Hepatocyte (in vitro differentiated cells): Measurements from ENCODE around the gene FSCN2. TPM values are rescaled to one million over a fixed set of nuclear protein-coding genes. Genes with fewer than 3 reads are reported as not detected.

Experiments
- DNase-seq: peaks from one replicate; pipeline ENCODE4 v3.0.0-alpha.2; 2016; ENCODE audit warnings: low spot score
- H2AFZ ChIP-seq: fragments of 200-600 bp; sonication (generic); 2 replicates; pipeline ENCODE4 v1.6.0; 2016; ENCODE audit warnings: antibody characterized with exemption, mild to moderate bottlenecking
- H3K27ac ChIP-seq: fragments of 200-600 bp; sonication (generic); 2 replicates; pipeline ENCODE4 v1.5.1; 2016; ENCODE audit warnings: mild to moderate bottlenecking
- H3K27me3 ChIP-seq: fragments of 200-600 bp; sonication (generic); 2 replicates; pipeline ENCODE4 v1.6.1; 2016
- H3K36me3 ChIP-seq: fragments of 200-600 bp; sonication (generic); replicated peaks from 2 replicates; pipeline ENCODE4 v1.5.1; 2016; ENCODE audit warnings: low read depth; ENCODE audit not compliant: insufficient read depth
- H3K4me1 ChIP-seq: fragments of 200-600 bp; sonication (generic); 2 replicates; pipeline ENCODE4 v1.5.1; 2016; ENCODE audit warnings: mild to moderate bottlenecking, moderate library complexity; ENCODE audit not compliant: insufficient read depth
- H3K4me2 ChIP-seq: fragments of 200-600 bp; sonication (generic); 2 replicates; pipeline ENCODE4 v1.6.0; 2016
- H3K4me3 ChIP-seq: fragments of 200-600 bp; sonication (generic); 2 replicates; pipeline ENCODE4 v1.5.1; 2016; ENCODE audit warnings: mild to moderate bottlenecking
- H3K79me2 ChIP-seq: fragments of 200-600 bp; sonication (generic); 2 replicates; pipeline ENCODE4 v1.6.0; 2017; ENCODE audit warnings: mild to moderate bottlenecking
- H3K9me2 ChIP-seq: fragments of 200-600 bp; sonication (generic); replicated peaks from 2 replicates; pipeline ENCODE4 v1.6.0; 2017; ENCODE audit warnings: mild to moderate bottlenecking; ENCODE audit not compliant: insufficient read depth
- H3K9me3 ChIP-seq: fragments of 200-600 bp; sonication (generic); 2 replicates; pipeline ENCODE4 v1.5.1; 2016; ENCODE audit warnings: low read depth, mild to moderate bottlenecking
- H4K20me1 ChIP-seq: fragments of 200-600 bp; sonication (generic); 2 replicates; pipeline ENCODE4 v1.6.0; 2016; ENCODE audit warnings: mild to moderate bottlenecking; ENCODE audit not compliant: insufficient read depth, poor library complexity, severe bottlenecking
- CTCF ChIP-seq: fragments of 200-600 bp; sonication (generic); IDR thresholded peaks from 2 replicates; pipeline ENCODE4 v1.5.1; 2016; ENCODE audit warnings: antibody characterized with exemption, mild to moderate bottlenecking; ENCODE audit not compliant: poor library complexity
- EZH2 ChIP-seq: fragments of 200-600 bp; sonication (generic); IDR thresholded peaks from 2 replicates; pipeline ENCODE4 v1.6.1; 2016; ENCODE audit warnings: antibody characterized with exemption, mild to moderate bottlenecking, borderline replicate concordance
- EZH2phosphoT487 ChIP-seq: fragments of 200-600 bp; sonication (generic); IDR thresholded peaks from one replicate; pipeline ENCODE4 v1.6.1; 2018; ENCODE audit warnings: antibody characterized with exemption, mild to moderate bottlenecking, low read depth, moderate library complexity; ENCODE audit not compliant: unreplicated experiment, severe bottlenecking
- WGBS: methylation state at CpG from one replicate; pipeline ENCODE4 v1.1.6; 2016; ENCODE audit warnings: low lambda C conversion rate; ENCODE audit errors: missing lambda C conversion rate; 5-methylcytosine and 5-hydroxymethylcytosine counted together
- polyA plus RNA-seq: library from polyadenylated mRNA; unstranded; fragments of >200 nt; fragmentation: Nextera tagmentation; extraction: Ambion mirVana; gene quantifications from 2 replicates; pipeline ENCODE4 v1.2.1, GENCODE V29; 2016
- total RNA-seq: library from RNA; depleted of rRNA; stranded (reverse); fragments of >200 nt; gene quantifications from 2 replicates; pipeline ENCODE4 v1.2.3, GENCODE V29; 2014

Gene FSCN2
- total and polyA plus RNA-seq, 2 experiments from 2014 or later = 0.40 to 3.7 TPM

DNA sequence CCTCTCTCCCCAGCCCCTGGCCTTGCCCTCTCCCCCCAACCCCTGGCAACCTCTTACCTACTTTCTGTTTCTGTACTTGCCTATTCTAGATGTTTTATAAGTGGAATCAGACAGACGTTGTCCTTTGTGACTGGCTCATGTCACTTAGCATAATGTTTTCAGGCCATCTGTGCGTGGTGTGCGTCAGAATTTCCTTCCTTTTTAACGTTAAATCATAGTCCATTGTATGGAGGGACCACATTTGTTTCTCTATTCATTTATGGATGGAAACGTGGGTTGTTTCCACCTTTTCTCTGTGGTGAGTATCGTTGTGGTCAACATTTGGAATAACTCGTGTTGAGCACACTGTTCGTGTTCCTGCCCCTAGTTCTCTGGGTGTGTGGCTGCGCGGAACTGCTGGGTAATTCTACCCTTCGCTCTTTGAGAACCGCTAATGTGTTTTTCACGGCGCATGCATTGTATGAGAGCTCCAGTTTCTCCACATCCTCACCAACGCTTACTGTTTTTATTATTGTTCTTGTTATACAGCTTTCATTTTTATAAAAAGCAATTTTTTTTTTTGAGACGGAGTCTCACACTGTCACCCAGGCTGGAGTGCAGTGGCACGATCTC lies 41.9 kb upstream of the FSCN2 start:
- H3K4me1 ChIP-seq = peaks cover 46% of the 10 kb centered on the region
- H3K4me2 ChIP-seq = no peak overlapping the region
- TF ChIP-seq CTCF (no peak), EZH2 (no peak), EZH2phosphoT487 (no peak)

DNA sequence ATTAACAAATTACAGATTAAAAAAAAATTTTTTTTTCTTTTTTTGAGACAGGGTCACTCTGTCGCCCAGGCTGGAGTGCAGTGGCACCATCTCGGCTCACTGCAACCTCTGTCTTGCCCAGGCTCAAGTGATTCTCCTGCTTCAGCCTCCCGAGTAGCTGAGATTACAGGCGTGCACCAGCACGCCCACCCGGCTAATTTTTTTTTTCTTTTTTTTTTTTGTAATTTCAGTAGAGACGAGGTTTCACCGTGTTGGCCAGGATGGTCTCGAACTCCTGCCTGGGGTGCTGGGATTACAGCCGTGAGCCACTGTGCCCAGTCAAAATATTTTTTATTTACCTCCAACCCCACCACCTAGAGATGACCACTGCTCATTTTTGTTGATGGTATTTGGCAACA lies 41.1 kb upstream of the FSCN2 start:
- Histone ChIP-seq H3K36me3 (no peaks in the 10 kb centered on the region), H4K20me1 (no peaks in the 10 kb centered on the region), H3K79me2 (peaks cover 7% of the 10 kb centered on the region), H3K4me1 (peaks cover 50% of the 10 kb centered on the region), H2AFZ (peak overlapping the region; percentile 97), H3K27ac (no peak overlapping the region), H3K4me3 (no peak overlapping the region), H3K9me3 (no peaks in the 10 kb centered on the region), H3K4me2 (peak overlapping the region; percentile 100), H3K27me3 (no peaks in the 10 kb centered on the region), H3K9me2 (no peaks in the 10 kb centered on the region)
- TF ChIP-seq EZH2 (no peak), EZH2phosphoT487 (no peak), CTCF (no peak)
- WGBS = 95% methylated on average over 10 of the region's 10 CpGs
- DNase-seq = no peak

More for the DNA sequence above, 41.9 kb upstream of the FSCN2 start:
- no peaks in the 10 kb centered on the region for H3K9me2 ChIP-seq
- H2AFZ ChIP-seq = no peak overlapping the region
- DNase-seq = no peak
- no peaks in the 10 kb centered on the region for H3K9me3 ChIP-seq
- no peaks in the 10 kb centered on the region for H3K27me3 ChIP-seq
- H3K79me2 ChIP-seq = peaks cover 7% of the 10 kb centered on the region
- no peaks in the 10 kb centered on the region for H4K20me1 ChIP-seq
- H3K36me3 ChIP-seq = no peaks in the 10 kb centered on the region
- no peak overlapping the region for H3K4me3 ChIP-seq
- WGBS = 89% methylated on average over 17 of the region's 17 CpGs
- no peak overlapping the region for H3K27ac ChIP-seq

DNA sequence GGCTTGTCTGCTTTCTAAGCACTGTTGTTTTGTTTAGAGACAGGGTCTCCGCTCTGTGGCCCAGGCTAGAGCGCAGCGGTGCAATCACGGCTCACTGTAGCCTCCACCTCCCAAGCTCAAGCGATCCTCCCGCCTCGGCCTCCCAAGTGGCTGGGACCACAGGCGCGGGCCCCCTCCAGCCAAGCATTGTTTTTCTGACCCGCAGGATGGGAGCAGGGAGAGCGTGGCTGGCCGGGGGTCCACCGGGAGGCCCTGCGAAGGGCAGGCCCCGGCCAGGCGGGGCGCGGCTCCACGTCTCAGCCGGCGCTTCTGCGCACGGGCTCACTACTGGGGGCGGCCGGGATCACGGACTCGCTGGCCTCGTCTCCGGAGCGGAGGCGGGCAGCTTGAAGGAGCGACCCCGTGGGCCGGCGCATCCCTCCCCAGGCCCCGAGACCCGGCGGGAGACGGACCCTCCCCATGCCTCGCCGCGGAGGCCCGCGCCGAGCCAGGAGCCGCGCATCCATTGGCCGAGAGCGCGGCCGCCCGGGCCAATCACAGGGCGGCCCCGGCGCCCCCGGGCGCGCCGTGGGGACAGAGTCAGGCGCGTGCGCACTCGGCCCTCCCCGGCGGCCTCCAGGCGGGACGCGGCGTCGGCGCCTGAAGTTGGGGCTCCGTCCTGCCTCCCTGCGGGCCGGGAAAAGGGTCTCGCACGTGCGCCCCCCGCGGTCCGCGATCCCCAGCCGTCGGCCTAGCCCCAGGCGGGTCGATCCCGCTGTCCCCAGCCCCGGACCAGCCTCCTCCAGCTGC lies 40.5 kb upstream of the FSCN2 start:
- Histone ChIP-seq H4K20me1 (no peaks in the 10 kb centered on the region), H3K9me3 (no peaks in the 10 kb centered on the region), H3K9me2 (no peaks in the 10 kb centered on the region), H3K27ac (peak overlapping the region; percentile 83), H2AFZ (peak overlapping the region; percentile 97), H3K79me2 (peaks cover 7% of the 10 kb centered on the region), H3K4me3 (peak overlapping the region; percentile 72), H3K4me1 (peaks cover 52% of the 10 kb centered on the region), H3K27me3 (no peaks in the 10 kb centered on the region), H3K4me2 (peak overlapping the region; percentile 100), H3K36me3 (no peaks in the 10 kb centered on the region)
- TF ChIP-seq EZH2phosphoT487 = no peak
- no peak for TF ChIP-seq EZH2
- TF ChIP-seq CTCF = no peak
- DNase-seq = peak; percentile 91
- WGBS = 24% methylated on average over 44 of the region's 87 CpGs
